Measurements from ENCODE around the gene P2RY4.
"Not testable (repeated sequence)": the region's sequence is repeated elsewhere in the genome, so short reads cannot be mapped to it uniquely, and the experiment has no call there.

P2RY4 gene

DNA sequence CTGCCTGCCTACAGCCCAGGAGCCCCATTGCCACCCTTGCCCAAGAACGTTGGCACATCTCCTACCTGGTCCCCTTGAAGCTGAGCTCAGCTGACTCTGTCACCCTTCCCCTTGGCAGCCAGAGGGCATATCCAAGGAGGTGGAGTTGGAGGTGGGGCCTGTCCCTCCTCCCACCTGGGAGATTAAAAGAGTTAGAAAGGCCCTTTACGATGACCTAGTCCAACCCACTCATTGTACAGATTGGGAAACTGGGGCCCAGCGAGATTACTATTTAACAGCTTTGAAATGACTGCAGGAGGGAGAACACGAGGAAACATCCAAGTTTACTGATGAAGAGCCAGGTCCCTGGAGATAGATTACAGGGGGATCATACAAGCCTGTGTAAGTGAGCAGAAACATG lies at the start of gene P2RY4:
TSS of gene P2RY4 (minus strand) at position 101 of the 400 bp plus-strand sequence. CDS start 580 bp downstream, outside the sequence.
- no peak for DNase-seq (ENCODE audit: low read depth in 1 of 2, low spot score in 1 of 2)

DNA sequence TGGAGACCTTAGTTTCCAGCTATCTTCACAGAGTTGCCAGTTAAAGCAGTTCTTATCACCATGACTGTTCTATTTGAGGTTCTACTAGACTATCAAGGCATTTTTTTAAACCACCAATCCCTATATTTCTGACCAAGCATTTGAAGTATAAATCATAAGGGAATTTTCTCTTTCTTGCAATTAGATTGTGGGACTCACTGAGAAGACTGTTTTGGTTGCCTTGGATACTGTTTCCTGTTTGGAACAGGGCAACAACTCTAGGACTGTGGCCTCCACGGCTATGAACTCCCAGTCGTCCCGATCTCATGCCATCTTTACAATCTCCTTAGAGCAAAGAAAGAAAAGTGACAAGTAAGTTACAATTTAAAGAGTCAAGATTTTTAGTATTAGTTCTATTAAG lies 41.7 kb upstream of the P2RY4 start:
- no peak for DNase-seq (ENCODE audit: low read depth in 1 of 2, low spot score in 1 of 2)

DNA sequence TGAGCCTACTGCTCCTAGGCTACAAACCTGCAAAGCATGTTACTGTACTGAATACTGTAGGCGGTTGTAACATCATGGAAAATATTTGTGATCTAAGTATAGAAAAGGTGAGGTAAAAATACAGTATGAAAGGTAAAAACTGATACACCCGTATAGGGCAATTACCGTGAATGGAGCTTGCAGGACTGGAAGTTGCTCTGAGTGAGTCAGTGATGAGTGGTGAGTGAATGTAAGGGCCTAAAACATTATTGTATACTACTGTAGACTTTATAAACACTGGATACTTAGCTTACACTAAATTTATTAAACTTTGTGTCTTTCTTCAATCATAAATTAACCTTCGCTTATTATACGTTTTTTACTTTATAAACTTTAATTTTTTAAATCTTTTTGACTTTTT lies 33.6 kb upstream of the P2RY4 start:
- DNase-seq (ENCODE audit: low read depth in 1 of 2, low spot score in 1 of 2): no peak

DNA sequence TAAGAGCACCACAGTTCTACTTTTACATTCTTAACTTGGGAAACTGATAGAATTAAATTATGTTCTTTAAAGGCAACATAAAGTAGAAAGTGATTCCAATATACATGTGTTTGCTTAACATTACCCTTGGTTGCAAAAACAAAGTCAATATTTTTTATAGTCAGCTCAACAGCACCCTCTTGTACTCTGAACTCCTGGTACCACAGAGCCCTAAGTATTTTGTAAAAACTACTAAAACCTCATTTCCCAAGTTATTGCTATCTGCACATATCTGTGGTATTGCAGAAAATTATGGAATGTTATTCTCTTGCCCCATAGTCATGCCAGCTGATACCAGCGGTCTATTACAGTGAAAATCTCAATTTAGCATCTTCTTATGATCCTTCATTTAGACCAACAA lies 32.8 kb upstream of the P2RY4 start:
- no peak for DNase-seq (ENCODE audit: low read depth in 1 of 2, low spot score in 1 of 2)

DNA sequence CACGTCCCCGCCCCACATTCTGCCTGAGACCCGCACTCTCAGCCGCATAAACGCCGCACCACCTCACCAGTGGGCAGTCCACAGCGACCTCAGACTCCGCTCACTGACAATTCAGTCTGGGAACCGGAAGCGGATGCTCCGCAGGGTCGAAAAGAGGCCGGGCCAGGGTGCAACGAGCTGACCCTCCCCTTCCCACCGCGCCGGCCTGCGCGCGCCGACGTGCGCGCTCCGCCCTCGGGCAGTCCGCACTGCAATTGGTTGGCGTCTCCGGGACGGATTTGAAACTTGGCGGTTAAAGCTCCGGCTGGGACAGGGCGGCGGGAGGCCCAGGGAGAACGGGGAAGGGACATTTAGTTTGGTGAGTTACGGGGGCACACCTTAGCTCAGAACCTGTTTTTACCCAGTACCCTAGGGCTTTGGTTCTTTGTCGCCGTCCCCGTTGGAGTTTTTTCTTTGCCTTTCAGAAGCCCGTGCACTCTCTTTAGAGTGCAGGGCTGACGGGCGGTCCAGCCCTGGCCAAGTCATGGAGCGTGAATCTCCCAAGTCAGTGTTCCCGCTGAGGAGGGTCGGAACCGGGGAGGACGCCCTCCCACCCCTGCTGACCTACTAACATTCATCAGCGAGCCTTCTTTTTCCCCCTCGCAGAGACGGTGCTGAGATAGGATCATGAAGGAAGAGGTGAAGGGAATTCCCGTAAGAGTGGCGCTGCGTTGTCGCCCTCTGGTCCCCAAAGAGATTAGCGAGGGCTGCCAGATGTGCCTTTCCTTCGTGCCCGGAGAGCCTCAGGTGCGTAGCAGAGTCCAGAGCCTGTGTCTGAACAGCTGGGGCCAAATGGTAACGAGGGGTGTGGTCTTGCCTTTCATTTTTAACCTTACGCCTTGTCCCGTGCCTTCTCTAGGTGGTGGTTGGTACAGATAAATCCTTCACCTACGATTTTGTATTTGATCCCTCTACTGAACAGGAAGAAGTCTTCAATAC lies 30.1 kb upstream of the P2RY4 start, which contains the start of the genes KIF4A and PDZD11:
TSS of gene KIF4A (plus strand) at position 312 of the 978 bp plus-strand sequence. CDS start at position 667, 355 bp downstream.
TSS of gene PDZD11 (minus strand) at position 135 of the 978 bp plus-strand sequence. CDS start 586 bp downstream, outside the sequence.
- DNase-seq (ENCODE audit: low read depth in 1 of 2, low spot score in 1 of 2): peak; percentile 44 to 60

DNA sequence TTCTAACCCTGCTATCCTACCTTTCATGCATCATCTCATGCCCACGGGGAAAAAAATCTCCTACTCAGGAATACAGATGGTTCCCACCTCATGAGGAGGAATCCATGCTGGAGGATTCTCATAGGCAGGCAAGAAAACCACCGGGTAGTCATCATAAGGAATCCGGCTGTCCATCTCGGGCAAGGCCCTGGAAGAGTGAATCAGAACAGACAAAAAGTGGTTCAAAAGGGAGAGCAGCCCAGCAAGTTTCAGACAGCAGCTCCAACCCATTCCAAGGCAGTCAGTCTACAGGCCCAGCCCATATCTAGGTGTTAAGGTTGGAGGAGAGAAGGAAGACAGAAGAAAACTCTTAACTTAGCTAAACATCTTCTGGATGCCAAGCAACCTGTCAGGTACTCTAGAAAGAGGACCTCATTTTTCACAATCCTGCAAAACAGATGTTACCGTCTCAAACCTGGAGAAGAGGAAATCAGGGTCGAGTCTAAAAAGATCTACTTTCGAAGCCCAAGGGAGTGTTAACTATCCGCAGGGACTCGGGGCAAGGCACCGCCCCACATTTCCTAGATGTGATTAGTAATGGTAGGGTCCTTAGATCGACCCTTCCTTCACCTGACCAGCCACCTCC lies 29.3 kb upstream of the P2RY4 start:
- no peak for DNase-seq (ENCODE audit: low read depth in 1 of 2, low spot score in 1 of 2)

DNA sequence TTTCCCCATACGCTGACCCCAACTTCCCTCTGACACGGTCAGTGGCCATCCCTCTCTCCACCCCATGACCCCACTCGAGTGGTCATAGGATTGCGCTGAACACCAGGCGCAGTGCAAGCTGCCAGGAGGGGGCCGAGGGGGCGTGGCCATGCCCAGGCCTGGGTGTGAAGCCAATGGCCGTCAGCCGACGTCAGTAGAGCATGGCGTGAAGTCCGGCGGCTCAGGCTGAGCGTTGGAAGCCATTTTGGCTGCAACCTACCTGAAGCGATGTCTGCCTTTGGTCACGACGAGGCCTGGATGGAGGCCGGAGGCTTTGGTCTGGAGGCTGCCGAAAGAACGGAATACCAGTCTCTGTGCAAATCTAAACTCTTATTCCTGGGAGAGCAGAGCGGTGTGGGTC lies 21.9 kb upstream of the P2RY4 start, which contains the start of gene RAB41:
TSS of gene RAB41 (plus strand) at position 222 of the 400 bp plus-strand sequence. CDS start at position 268, 46 bp downstream.
- no peak for DNase-seq (ENCODE audit: low read depth in 1 of 2, low spot score in 1 of 2)

DNA sequence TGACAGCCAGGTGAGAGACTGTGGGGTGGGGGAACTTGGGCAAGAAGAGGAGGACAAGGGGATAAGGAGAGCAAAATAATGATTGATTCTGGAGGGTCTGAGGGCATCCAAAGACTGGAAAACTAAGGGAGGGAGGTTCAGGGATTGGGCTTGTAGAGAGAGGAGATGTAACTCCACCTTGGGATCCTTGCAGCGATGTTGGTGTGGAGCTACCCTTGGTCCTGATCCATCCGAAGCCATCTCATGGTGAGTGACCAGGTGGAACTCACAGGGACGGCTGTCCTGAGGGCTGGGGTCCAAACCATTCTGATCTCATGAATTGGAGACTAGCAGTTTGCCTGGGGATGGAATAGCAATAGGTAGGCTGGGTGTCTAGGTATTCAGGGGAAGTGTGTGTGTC lies 20.6 kb upstream of the P2RY4 start:
- no peak for DNase-seq (ENCODE audit: low read depth in 1 of 2, low spot score in 1 of 2)

DNA sequence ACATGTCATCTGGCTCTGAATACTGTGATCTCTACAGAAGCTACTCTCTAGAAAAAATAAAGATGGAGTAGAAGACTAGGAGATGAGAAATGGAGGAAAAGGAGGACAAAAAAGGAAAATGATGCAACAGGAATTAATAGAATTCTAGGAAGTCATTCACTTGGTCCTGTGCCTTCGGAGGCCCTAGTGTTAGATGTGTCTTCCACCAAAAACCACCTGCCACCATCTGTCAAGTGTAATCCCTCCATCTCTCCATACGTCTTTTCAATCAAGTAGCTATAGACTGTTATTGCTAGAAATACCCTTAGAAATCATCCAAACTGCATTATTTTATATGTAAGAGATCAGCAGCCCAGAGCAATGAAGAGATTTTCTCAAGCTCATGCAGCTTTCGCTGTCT lies 19.1 kb upstream of the P2RY4 start:
- DNase-seq (ENCODE audit: low read depth in 1 of 2, low spot score in 1 of 2): no peak

DNA sequence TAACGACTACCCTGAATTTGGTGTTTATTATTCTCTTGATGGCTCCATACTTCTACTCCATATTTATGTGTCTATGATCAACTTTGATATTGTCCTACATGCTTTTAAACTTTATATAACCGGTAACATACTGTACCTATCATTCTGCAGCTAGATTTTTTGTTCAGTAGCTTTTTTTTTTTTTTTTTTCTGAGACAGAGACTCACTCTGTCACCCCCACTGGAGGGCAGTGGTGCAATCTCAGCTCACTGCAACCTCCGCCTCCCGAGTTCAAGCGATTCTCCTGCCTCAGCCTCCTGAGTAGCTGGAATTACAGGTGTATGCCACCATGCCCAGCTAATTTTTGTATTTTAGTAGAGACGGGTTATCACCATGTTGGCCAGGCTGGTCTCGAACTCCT lies 14.0 kb upstream of the P2RY4 start:
- not testable (repeated sequence) for DNase-seq (ENCODE audit: low read depth in 1 of 2, low spot score in 1 of 2)

DNA sequence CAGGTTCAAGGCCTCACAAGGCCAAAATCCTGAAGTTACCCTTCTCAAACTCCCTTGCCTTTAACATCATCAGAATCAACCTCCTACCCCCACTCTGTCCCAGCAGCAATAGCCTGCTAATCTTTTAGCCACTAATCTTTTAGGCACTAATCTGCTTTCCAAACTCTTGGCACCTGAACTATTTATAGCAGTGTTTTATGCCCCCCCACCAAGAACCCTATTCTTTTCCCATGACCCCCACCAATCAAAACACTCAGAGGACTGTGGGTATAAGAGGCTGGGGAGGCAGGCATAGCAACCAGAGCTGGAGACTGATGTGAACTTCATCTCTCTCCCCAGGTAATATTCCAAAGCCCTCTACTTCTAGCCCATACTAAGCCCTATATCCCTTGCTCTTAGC lies 8.0 kb upstream of the P2RY4 start, which contains the start of gene ARR3:
TSS of gene ARR3 (plus strand) at position 301 of the 400 bp plus-strand sequence. CDS start 1,052 bp downstream, outside the sequence.
- no peak for DNase-seq (ENCODE audit: low read depth in 1 of 2, low spot score in 1 of 2)

DNA sequence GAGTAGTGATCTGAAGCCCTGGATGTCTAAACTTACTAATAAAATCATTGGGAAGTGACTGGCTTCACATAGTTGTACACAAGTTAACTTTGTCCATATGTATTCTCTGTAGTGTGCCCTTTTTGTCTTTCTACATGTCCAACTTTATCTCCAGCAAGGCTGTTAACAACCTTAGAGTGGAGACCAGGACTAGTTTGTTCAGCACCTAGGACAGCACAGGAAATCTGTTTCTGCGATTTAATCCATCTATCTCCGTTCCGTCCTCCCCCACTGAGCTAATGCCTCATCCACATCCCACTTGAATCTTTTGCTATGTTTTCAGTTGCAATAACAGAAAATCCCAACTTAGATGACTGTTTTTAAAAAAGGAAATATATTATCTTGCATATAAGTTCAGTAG lies 4.8 kb upstream of the P2RY4 start:
- DNase-seq (ENCODE audit: low read depth in 1 of 2, low spot score in 1 of 2): no peak

DNA sequence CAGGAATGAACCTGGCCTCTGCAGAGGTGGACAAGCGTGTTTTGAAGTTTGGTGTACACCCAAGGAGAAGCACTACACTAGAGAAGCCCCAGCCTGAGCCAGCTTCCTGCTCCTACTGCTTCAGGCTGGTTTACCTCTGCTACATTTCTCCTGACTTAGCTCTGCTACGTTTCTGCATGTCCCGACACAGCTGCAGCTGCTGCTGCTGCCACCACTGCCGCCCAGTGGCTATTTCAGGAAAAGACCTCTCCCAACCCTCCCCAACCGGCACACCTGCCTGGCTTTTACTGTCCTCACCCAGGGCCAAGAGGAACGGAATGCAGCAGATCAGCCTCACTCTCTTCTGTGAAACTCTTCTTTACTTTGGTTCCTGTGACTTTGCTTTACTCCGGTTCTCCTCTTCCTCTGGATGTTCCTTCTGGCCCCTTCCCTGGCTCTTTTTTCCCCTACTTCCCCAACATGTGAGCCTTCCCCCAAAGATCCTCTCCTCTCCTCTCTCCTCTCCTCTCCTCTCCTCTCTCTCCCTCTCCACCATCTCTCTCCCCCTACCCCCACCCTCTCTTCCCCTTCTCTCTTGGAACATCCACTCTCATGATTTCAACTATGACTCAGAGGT lies 3.1 kb upstream of the P2RY4 start:
- DNase-seq (ENCODE audit: low read depth in 1 of 2, low spot score in 1 of 2): peak in 1 of 2 donors; percentile 6

DNA sequence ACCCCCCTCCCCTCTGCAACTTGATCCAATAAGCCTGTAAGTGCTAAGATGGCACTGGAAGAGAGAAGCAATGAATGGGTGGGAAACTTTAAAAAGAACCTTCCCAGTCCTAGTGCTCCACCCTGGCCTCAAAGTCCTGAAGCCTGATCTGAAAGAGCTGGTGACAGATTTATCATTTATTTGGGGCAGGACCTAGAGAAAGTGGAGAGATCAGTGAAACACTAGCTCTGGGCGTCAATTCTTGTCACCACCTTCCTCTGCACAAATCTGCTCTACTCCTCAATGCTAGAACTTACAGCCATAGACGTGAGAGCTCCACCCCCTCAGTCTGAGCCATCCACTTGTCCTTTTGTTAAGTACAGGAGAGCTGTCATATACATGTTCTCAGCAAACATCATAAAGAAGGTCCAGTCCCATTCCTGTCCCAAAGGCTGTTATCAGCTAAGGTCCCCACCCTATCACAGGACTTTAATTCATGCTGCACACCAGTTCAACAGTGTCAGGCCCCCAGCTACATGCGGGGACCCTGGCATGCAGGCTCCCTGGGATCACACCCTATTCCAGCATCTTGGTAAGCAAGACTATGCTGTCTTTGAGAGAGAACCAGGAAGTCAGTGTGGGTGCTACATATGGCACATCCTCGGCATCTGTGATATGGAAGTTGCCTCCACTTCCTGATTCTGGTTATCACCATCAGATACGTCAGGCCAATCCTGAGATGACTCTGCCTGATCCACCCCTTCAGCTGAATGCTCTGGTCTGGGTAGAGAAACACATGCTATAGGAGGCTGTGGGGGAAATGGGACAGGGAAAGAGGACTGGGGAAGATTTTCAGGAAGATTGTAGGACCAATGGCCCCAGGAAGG lies 2.3 kb downstream of the P2RY4 start:
- DNase-seq (ENCODE audit: low read depth in 1 of 2, low spot score in 1 of 2): no peak

DNA sequence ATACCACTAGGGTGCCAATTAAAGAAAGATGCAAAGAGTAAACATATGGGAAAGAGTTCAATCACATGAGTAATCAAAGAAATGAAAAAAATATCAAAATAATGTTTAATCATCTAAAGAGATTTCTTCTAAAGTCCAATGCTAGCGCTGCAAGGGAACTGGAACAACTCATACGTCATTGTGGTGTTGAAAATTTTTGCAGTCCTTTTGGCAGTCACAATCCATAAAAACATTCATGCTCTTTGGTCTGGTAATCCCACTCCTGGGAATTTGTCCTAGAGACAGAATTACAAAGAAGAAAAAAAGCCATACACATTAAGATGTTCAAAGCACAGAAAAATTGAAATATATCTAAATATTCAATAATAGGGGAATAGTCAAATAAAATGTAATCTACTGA lies 4.6 kb downstream of the P2RY4 start:
- DNase-seq (ENCODE audit: low read depth in 1 of 2, low spot score in 1 of 2): no peak

DNA sequence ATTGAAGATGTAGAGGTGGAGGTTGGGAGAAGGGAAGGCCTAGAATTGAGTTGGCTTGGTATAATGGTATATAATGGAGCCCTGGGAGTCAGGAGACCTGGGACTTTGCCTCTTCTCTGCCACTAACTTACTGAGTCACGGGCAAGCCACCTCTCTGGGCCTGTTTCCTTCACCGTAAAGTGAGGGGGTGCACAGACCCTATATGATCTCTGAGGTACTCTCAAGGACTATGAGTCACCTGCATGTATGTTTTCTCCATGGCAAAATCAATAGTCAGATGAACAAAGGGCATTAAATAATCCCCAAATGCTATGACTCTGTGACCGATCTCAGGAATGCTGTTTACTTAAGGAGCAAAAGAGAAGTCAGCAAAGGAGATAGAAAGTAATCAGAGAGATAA lies 5.1 kb downstream of the P2RY4 start:
- DNase-seq (ENCODE audit: low read depth in 1 of 2, low spot score in 1 of 2): no peak

DNA sequence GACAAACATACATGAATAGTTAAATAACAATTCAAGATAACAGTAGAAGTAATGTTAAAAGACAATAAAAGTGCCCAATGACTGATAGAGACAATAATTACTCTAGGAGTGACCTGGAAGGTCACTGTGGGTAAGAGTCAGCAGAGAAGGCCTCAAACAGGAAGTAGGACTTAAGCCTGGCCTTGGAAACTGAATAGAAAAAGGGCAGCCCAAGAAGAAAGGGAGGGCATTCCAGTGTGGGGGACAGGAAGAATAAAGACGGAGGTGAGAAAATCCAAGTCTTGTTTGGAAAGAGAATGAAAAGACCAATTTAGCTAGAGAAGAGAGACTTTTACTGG lies 6.0 kb downstream of the P2RY4 start:
- no peak for DNase-seq (ENCODE audit: low read depth in 1 of 2, low spot score in 1 of 2)

DNA sequence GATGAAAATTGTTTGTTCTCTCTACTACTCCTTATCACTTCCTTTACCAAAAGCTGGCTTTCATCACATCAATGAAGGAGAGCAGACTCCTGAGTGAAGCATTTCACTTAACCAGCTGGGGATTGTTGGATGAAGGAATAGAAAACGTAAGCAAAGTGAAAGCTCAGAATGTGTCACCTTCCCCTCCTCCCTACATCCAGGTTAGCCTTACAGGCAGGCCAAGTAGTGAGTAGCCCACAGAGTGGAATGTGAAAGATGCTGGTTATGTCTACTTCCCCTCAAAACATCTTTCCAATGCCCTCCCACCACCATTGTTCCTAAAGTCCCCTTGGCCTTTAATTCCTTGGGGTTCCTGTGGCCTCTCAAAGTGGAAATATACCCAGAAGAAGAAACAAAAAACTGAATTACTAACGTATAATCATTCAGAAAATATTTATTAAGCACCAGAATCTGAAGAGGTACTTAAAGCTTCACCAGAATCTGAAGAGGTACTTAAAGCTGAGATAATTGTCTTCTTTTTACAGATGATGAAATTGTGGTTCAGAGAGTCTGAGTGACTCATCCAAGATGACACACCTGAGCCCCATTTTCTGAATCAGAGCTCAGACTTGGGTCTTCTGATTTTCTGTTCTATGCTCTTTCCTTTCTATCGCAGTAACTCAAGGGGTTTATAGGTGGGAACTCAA lies 6.5 kb downstream of the P2RY4 start:
- no peak for DNase-seq (ENCODE audit: low read depth in 1 of 2, low spot score in 1 of 2)

DNA sequence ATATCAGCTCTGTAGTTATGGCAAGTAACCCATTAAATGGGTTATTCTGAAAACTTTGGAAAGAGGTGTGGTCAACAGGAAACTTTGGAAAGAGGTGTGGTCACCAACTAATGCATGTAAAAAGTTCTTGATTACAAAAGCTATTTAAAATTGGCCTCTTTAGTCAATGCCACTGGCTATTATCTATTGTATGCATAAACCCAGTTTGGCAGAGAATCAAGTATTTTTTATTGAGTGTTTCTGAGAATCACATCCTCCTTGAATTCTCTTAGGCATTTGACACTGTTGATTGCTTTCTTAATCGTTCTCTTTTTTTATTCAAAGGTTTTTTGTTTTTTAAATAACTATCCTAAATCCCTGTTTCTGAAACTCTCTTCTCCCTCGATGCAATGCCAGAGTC lies 7.5 kb downstream of the P2RY4 start:
- no peak for DNase-seq (ENCODE audit: low read depth in 1 of 2, low spot score in 1 of 2)

DNA sequence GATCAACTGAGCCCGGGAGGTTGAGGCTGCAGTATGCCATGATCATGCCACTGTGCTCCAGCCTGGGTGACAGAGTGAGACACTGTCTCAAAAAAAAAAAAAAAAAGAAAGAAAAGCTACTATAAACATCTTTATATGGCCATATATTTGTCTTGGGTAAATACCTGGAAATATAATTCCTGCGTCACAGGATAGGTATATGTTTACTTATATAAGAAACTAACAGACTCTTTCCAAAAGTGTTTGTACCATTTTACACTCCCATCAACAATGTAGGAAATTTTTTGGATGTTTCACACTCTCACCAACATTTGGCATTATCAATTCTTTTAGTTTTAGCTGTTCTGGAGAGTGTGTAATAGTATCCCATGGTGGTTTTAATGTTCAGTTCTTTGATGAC lies 12.8 kb downstream of the P2RY4 start:
- no peak for DNase-seq (ENCODE audit: low read depth in 1 of 2, low spot score in 1 of 2)

Measured in activated T-helper 1 cell treated with anti-CD3 and anti-CD28 coated beads, Interleukin-2, amount 50 U/mL, for 16 hours (primary cell).